Measurements from ENCODE around the gene MCRS1. TPM values are rescaled to one million over a fixed set of nuclear protein-coding genes. Genes with fewer than 3 reads are reported as not detected.

MCRS1 gene
- polyA plus RNA-seq, 1 donor from 2014 or later: 109 TPM

- no peak for TF ChIP-seq CTCF (IDR thresholded peaks at IDR 0.05; ENCODE audit: poor library complexity, severe bottlenecking)
- no peak for TF ChIP-seq POLR2AphosphoS5 (IDR thresholded peaks at IDR 0.05)
- no peak for TF ChIP-seq REST (IDR thresholded peaks at IDR 0.05; ENCODE audit: borderline replicate concordance)
- TF ChIP-seq MXI1 (conservative IDR thresholded peaks at IDR 0.05; ENCODE audit: poor library complexity, severe bottlenecking): no peak
- no peaks in the 10 kb centered on the region for H3K36me3 ChIP-seq (ENCODE audit: insufficient read depth, low read length)
- no peaks in the 10 kb centered on the region for H3K27me3 ChIP-seq (ENCODE audit: insufficient read depth, low read depth, low read length)
- H3K4me2 ChIP-seq (ENCODE audit: low read length): no peak overlapping the region
- no peaks in the 10 kb centered on the region for H3K9me3 ChIP-seq (ENCODE audit: low read length)
- no peaks in the 10 kb centered on the region for H3F3A ChIP-seq (ENCODE audit: insufficient read depth, low read length, poor library complexity, severe bottlenecking)
- no peak overlapping the region for H3K9ac ChIP-seq (ENCODE audit: low read length)
- H4K20me1 ChIP-seq (ENCODE audit: insufficient read depth): no peaks in the 10 kb centered on the region
- H3K79me2 ChIP-seq (replicated peaks; ENCODE audit: insufficient read depth, low read length): no peaks in the 10 kb centered on the region
- H3K4me3 ChIP-seq (ENCODE audit: low read length): no peak overlapping the region
- no peak overlapping the region for H2AFZ ChIP-seq (ENCODE audit: low read depth, low read length)
- H3K9me2 ChIP-seq (ENCODE audit: insufficient read depth, low read length): no peaks in the 10 kb centered on the region
- no peak overlapping the region for H3K27ac ChIP-seq (ENCODE audit: low read length)
These were observed 11.4 kb downstream of the MCRS1 start for GRCh38 chr12:49556391-49557186.

GRCh38 chr12:49555631-49556390 is 12.1 kb downstream of the MCRS1 start:
- Histone ChIP-seq H3K4me3 (ENCODE audit: low read length) (no peak overlapping the region), H3K9ac (ENCODE audit: low read length) (no peak overlapping the region), H2AFZ (ENCODE audit: low read depth, low read length) (no peak overlapping the region), H3K4me2 (ENCODE audit: low read length) (no peak overlapping the region), H3K36me3 (ENCODE audit: insufficient read depth, low read length) (no peaks in the 10 kb centered on the region), H3K27ac (ENCODE audit: low read length) (no peak overlapping the region), H3K27me3 (ENCODE audit: insufficient read depth, low read depth, low read length) (no peaks in the 10 kb centered on the region), H3K79me2 (replicated peaks; ENCODE audit: insufficient read depth, low read length) (no peaks in the 10 kb centered on the region), H3F3A (ENCODE audit: insufficient read depth, low read length, poor library complexity, severe bottlenecking) (no peaks in the 10 kb centered on the region), H3K9me2 (ENCODE audit: insufficient read depth, low read length) (no peaks in the 10 kb centered on the region), H4K20me1 (ENCODE audit: insufficient read depth) (no peaks in the 10 kb centered on the region), H3K9me3 (ENCODE audit: low read length) (no peaks in the 10 kb centered on the region)
- TF ChIP-seq CTCF (IDR thresholded peaks at IDR 0.05; ENCODE audit: poor library complexity, severe bottlenecking) (no peak), POLR2AphosphoS5 (IDR thresholded peaks at IDR 0.05) (no peak), MXI1 (conservative IDR thresholded peaks at IDR 0.05; ENCODE audit: poor library complexity, severe bottlenecking) (no peak), EP300 (conservative IDR thresholded peaks at IDR 0.05; ENCODE audit: poor library complexity, severe bottlenecking) (no peak), TAF1 (IDR thresholded peaks at IDR 0.05; ENCODE audit: low read depth) (no peak), RAD21 (conservative IDR thresholded peaks at IDR 0.05) (no peak), REST (IDR thresholded peaks at IDR 0.05; ENCODE audit: borderline replicate concordance) (no peak), EZH2 (IDR thresholded peaks at IDR 0.05; ENCODE audit: borderline replicate concordance, insufficient read depth, low read length, poor library complexity, severe bottlenecking) (no peak), SMC3 (conservative IDR thresholded peaks at IDR 0.05; ENCODE audit: poor library complexity) (no peak)

All from neural cell (in vitro differentiated cells).